GM12878 (cell line): ENCODE measurements around the gene HEPHL1. TPM values are rescaled to one million over a fixed set of nuclear protein-coding genes. Genes with fewer than 3 reads are reported as not detected.

ENCODE experiments used
- ATAC-seq: fragments of 200-7000 bp; cut with Tn5 transposase; 3 replicates; pipeline ENCODE4 v1.9.1; 2020; ENCODE audit warnings: mild to moderate bottlenecking, moderate library complexity
- BruUV-seq: library from RNA; stranded (reverse); fragments of 400-500 nt; replicated peaks from 2 replicates; lab custom pipeline; 2021; lab: Mats Ljungman, UMichigan
- CTCF ChIA-PET: fragments of 300-600 bp; sonication (Branson Sonifier 250); formaldehyde crosslinking; extraction: SDS; loops from one replicate; lab custom pipeline; 2021; ENCODE audit warnings: inconsistent platforms; lab: Yijun Ruan, JAX
- POLR2A ChIA-PET: fragments of 350-600 bp; formaldehyde crosslinking; extraction: SDS; loops from one replicate; lab custom pipeline; 2021; ENCODE audit warnings: inconsistent platforms; lab: Charles Lee
- RAD21 ChIA-PET: fragments of 300-600 bp; sonication (Branson Sonifier 250); formaldehyde crosslinking; loops from one replicate; lab custom pipeline; 2023; ENCODE audit warnings: antibody characterized with exemption; ENCODE audit not compliant: unreplicated experiment; lab: Charles Lee
- SMC1A ChIA-PET: fragments of 300-600 bp; sonication (Branson Sonifier 250); formaldehyde crosslinking; loops from one replicate; lab custom pipeline; 2023; ENCODE audit not compliant: unreplicated experiment, uncharacterized antibody; lab: Charles Lee
- DNase-seq: peaks from one replicate; pipeline ENCODE4 v3.0.0-alpha.2; 2011; ENCODE audit warnings: low read depth, low spot score
- FAIRE-seq: peaks from 3 replicates; lab custom pipeline; 2011; peaks lifted over from hg19 to GRCh38; lab: Jason Lieb, UNC
- H2AFZ ChIP-seq: 2 replicates; pipeline ENCODE4 v1.6.0; 2011; ENCODE audit warnings: low read depth, low read length, control low read depth; ENCODE audit not compliant: control insufficient read depth
- H3K27ac ChIP-seq: 2 replicates; pipeline ENCODE4 v1.5.1; 2011; ENCODE audit warnings: control low read depth; ENCODE audit not compliant: control insufficient read depth, insufficient read depth
- H3K27me3 ChIP-seq, 2 experiments: replicated peaks in 1 of 2; 2 replicates each; pipeline versions ENCODE4 v1.6.0 to v1.6.1; 2011; ENCODE audit warnings: low read length in 1 of 2; ENCODE audit not compliant: control insufficient read depth in 2 of 2, insufficient read depth in 2 of 2
- H3K36me3 ChIP-seq, 2 experiments: 2 replicates each; pipeline ENCODE4 v1.5.1; 2011; ENCODE audit warnings: low read length in 1 of 2; ENCODE audit not compliant: control insufficient read depth in 2 of 2, insufficient read depth in 2 of 2
- H3K4me1 ChIP-seq: 2 replicates; pipeline ENCODE4 v1.6.1; 2011; ENCODE audit warnings: mild to moderate bottlenecking, low read length, moderate library complexity, mixed read lengths; ENCODE audit not compliant: control insufficient read depth, insufficient read depth
- H3K4me2 ChIP-seq: 2 replicates; pipeline ENCODE4 v1.6.0; 2011; ENCODE audit warnings: control low read depth; ENCODE audit not compliant: control insufficient read depth, insufficient read depth
- H3K4me3 ChIP-seq: fragments of 200-600 bp; sonication (generic); 2 replicates; pipeline ENCODE4 v1.5.1; 2016
- H3K79me2 ChIP-seq: 2 replicates; pipeline ENCODE4 v1.6.0; 2011; ENCODE audit warnings: low read length; ENCODE audit not compliant: control insufficient read depth, insufficient read depth
- H3K9ac ChIP-seq: 2 replicates; pipeline ENCODE4 v1.8.0; 2011; ENCODE audit warnings: low read length, control low read depth, mixed read lengths; ENCODE audit not compliant: control insufficient read depth, insufficient read depth
- H3K9me3 ChIP-seq: replicated peaks from 3 replicates; pipeline ENCODE4 v1.5.1; 2011; ENCODE audit warnings: mild to moderate bottlenecking, low read length; ENCODE audit not compliant: control insufficient read depth, insufficient read depth
- H4K20me1 ChIP-seq: 2 replicates; pipeline ENCODE4 v1.6.0; 2011; ENCODE audit not compliant: control insufficient read depth, insufficient read depth
- CBX3 ChIP-seq: fragments of 200-600 bp; sonication (generic); IDR thresholded peaks from 2 replicates; pipeline ENCODE4 v1.6.1; 2016; ENCODE audit warnings: low read depth, borderline replicate concordance
- CTCF ChIP-seq, 3 experiments: IDR thresholded peaks in 2 of 3; conservative IDR thresholded peaks in 1 of 3; 2 replicates each; pipeline ENCODE4 v1.5.1; 2011; ENCODE audit warnings: low read depth in 3 of 3, low read length in 3 of 3, mild to moderate bottlenecking in 3 of 3, control low read depth in 2 of 3, moderate library complexity in 2 of 3, inconsistent platforms in 1 of 3, mixed read lengths in 1 of 3; ENCODE audit not compliant: control insufficient read depth in 2 of 3, insufficient read depth in 1 of 3; ENCODE audit errors: extremely low read depth in 1 of 3
- CUX1 ChIP-seq: IDR thresholded peaks from 2 replicates; pipeline ENCODE4 v1.6.1; 2012; ENCODE audit warnings: improper control_type of control experiment, low read depth, low read length; ENCODE audit not compliant: insufficient replicate concordance
- EED ChIP-seq: sonication (generic); IDR thresholded peaks from 2 replicates; pipeline ENCODE4 v1.6.1; 2016; ENCODE audit warnings: antibody characterized with exemption, low read depth
- MAX ChIP-seq: IDR thresholded peaks from 2 replicates; pipeline ENCODE4 v1.6.1; 2012; ENCODE audit warnings: low read depth, low read length, improper control_type of control experiment
- MLLT1 ChIP-seq: fragments of 450-650 bp; IDR thresholded peaks from 2 replicates; pipeline ENCODE4 v1.6.1; 2016; ENCODE audit warnings: mild to moderate bottlenecking
- NBN ChIP-seq: fragments of 450-650 bp; IDR thresholded peaks from 2 replicates; pipeline ENCODE4 v1.6.1; 2016
- NFXL1 ChIP-seq: fragments of 450-650 bp; IDR thresholded peaks from 2 replicates; pipeline ENCODE4 v1.6.1; 2017; ENCODE audit warnings: antibody characterized with exemption, mild to moderate bottlenecking, borderline replicate concordance
- RAD21 ChIP-seq: IDR thresholded peaks from 2 replicates; pipeline ENCODE4 v1.6.1; 2011; ENCODE audit warnings: mild to moderate bottlenecking, low read depth, low read length, moderate library complexity; ENCODE audit not compliant: insufficient read depth
- RUNX3 ChIP-seq: IDR thresholded peaks from 2 replicates; pipeline ENCODE4 v1.6.1; 2012; ENCODE audit warnings: low read length, inconsistent platforms
- SKIL ChIP-seq: fragments of 450-650 bp; IDR thresholded peaks from 2 replicates; pipeline ENCODE4 v1.6.1; 2017; ENCODE audit warnings: mild to moderate bottlenecking, low read depth, inconsistent platforms; ENCODE audit not compliant: poor library complexity, severe bottlenecking
- TARDBP ChIP-seq: IDR thresholded peaks from 2 replicates; pipeline ENCODE4 v1.6.1; 2016; ENCODE audit warnings: borderline replicate concordance
- WGBS: methylation state at CpG from one replicate; pipeline ENCODE4 v1.1.6; 2016; ENCODE audit warnings: low lambda C conversion rate; ENCODE audit not compliant: insufficient replicate concordance, insufficient coverage; ENCODE audit errors: missing lambda C conversion rate; 5-methylcytosine and 5-hydroxymethylcytosine counted together
- in situ Hi-C: fragments of 300-500 bp; cut with MboI; formaldehyde crosslinking; loops from 9 replicates; pipeline ENCODE4 v1.14.3; 2018; ENCODE audit warnings: mixed read lengths
- intact Hi-C: fragments of 100-400 bp; cut with micrococcal nuclease; formaldehyde crosslinking; loops from one replicate; pipeline ENCODE4 v1.14.2; 2022; ENCODE audit not compliant: unreplicated experiment
- polyA plus RNA-seq, 11 experiments: library from polyadenylated mRNA; depleted of rRNA in 4 of 11; unstranded in 6 of 11; stranded (reverse) in 5 of 11; fragments of >200 nt; fragmentation: Nextera tagmentation in 4 of 11; fragmentation: Illumina TruSeq in 1 of 11; extraction: Ambion mirVana in 4 of 11; extraction: Trizol in 1 of 11; gene quantifications; 1 replicate in 1 of 11; 2 replicates in 10 of 11; pipeline versions ENCODE4 v1.2.1 to v1.2.3, GENCODE V29; 2011 to 2016; ENCODE audit warnings: inconsistent platforms in 2 of 11, missing spikeins in 2 of 11, low read depth in 1 of 11
- total RNA-seq, 4 experiments: library from RNA; depleted of rRNA in 3 of 4; stranded (reverse); fragments of >200 nt in 3 of 4; fragmentation: Illumina TruSeq in 1 of 4; extraction: Trizol in 1 of 4; gene quantifications; 2 replicates each; pipeline versions ENCODE4 v1.2.1 to v1.2.3, GENCODE V29; 2013 to 2021

The HEPHL1 gene
- total and polyA plus RNA-seq, 10 of the 15 experiments (the other 5 are each of a cell fraction or from before 2014, with no cell fraction given): 0.02 to 0.08 (median 0.05) TPM; not detected in 6

GRCh38 chr11:94139416-94139815 is 118.3 kb downstream of the HEPHL1 start:
- TF ChIP-seq TARDBP: no peak
- no peak for TF ChIP-seq SKIL
- no peak for TF ChIP-seq NFXL1
- TF ChIP-seq EED: no peak
- no peak for TF ChIP-seq NBN
- no peak for TF ChIP-seq CBX3
- TF ChIP-seq MAX: no peak
- TF ChIP-seq CTCF (IDR thresholded peaks at IDR 0.05 in 2 of 3, conservative IDR thresholded peaks at IDR 0.05 in 1 of 3; ENCODE audit: control insufficient read depth in 2 of 3, extremely low read depth in 1 of 3, insufficient read depth in 1 of 3, low read depth in 3 of 3, low read length in 3 of 3): no peak
- TF ChIP-seq RAD21: no peak
- TF ChIP-seq CUX1: no peak
- no peak for TF ChIP-seq MLLT1
- TF ChIP-seq RUNX3: no peak
- Histone ChIP-seq H3K4me2 (no peak overlapping the region), H2AFZ (no peak overlapping the region), H3K27me3 (no peaks in the 10 kb centered on the region), H3K27ac (no peak overlapping the region), H3K4me3 (no peak overlapping the region), H4K20me1 (no peaks in the 10 kb centered on the region), H3K4me1 (peaks cover 10% of the 10 kb centered on the region), H3K9ac (no peak overlapping the region), H3K9me3 (no peaks in the 10 kb centered on the region; the same call in 2 of the 3 replicates), H3K79me2 (peaks cover 39% of the 10 kb centered on the region), H3K36me3 (no peaks in the 10 kb centered on the region)
- ATAC-seq (0 out of 3 replicates have a peak, but pooled peaks have one; percentile 6), FAIRE-seq (no peak), DNase-seq (no peak)
- 75% methylated on average over 4 of the region's 4 CpGs for WGBS
- intact Hi-C loops: no loop called here
- RAD21 ChIA-PET: no interaction called here
- SMC1A ChIA-PET: interaction anchor here (0.9 kb wide), 1 partner anchor 9 kb away, joined by 3 read pairs; no protein-coding TSS in a partner anchor
- in situ Hi-C loops: no loop called here
- no TSS peak for BruUV-seq
- POLR2A ChIA-PET: interaction anchor here (0.8 to 1.2 kb wide), 2 partner anchors 8 to 10 kb away, joined by 3 to 6 read pairs; partner anchors contain the start of gene PANX1
- CTCF ChIA-PET: interaction anchor here (0.8 kb wide), 1 partner anchor 244 kb away, joined by 3 read pairs; no protein-coding TSS in a partner anchor
